Loucy (cell line): ENCODE measurements around the gene MAP6.

ENCODE experiments used
- H2AFZ ChIP-seq: fragments of 200-600 bp; sonication (generic); 2 replicates; pipeline ENCODE4 v1.6.0; 2016; ENCODE audit warnings: antibody characterized with exemption, mild to moderate bottlenecking, low read length, moderate library complexity
- H3F3A ChIP-seq: fragments of 200-600 bp; 2 replicates; pipeline ENCODE4 v1.6.0; 2016; ENCODE audit warnings: antibody characterized with exemption, low read depth, mild to moderate bottlenecking
- H3K27me3 ChIP-seq: fragments of 200-600 bp; sonication (generic); 2 replicates; pipeline ENCODE4 v1.6.1; 2014; ENCODE audit warnings: low read length, mild to moderate bottlenecking; ENCODE audit not compliant: insufficient read depth, poor library complexity, severe bottlenecking
- H3K36me3 ChIP-seq: fragments of 200-600 bp; sonication (generic); 2 replicates; pipeline ENCODE4 v1.6.1; 2016; ENCODE audit warnings: low read length; ENCODE audit not compliant: insufficient read depth
- H3K4me1 ChIP-seq: fragments of 200-600 bp; sonication (generic); 2 replicates; pipeline ENCODE4 v1.5.1; 2014; ENCODE audit warnings: low read length, mild to moderate bottlenecking; ENCODE audit not compliant: insufficient read depth, poor library complexity, severe bottlenecking
- H3K4me2 ChIP-seq: fragments of 200-600 bp; sonication (generic); 2 replicates; pipeline ENCODE4 v1.6.0; 2014; ENCODE audit warnings: antibody characterized with exemption, low read length, low read depth, mild to moderate bottlenecking; ENCODE audit not compliant: poor library complexity, severe bottlenecking
- H3K4me3 ChIP-seq: fragments of 200-600 bp; sonication (generic); 2 replicates; pipeline ENCODE4 v1.5.1; 2014; ENCODE audit warnings: low read length, mild to moderate bottlenecking, mixed read lengths; ENCODE audit not compliant: poor library complexity, severe bottlenecking
- H3K79me2 ChIP-seq: fragments of 200-600 bp; sonication (generic); 2 replicates; pipeline ENCODE4 v1.6.1; 2014; ENCODE audit warnings: low read length; ENCODE audit not compliant: insufficient read depth
- H3K9ac ChIP-seq: fragments of 200-600 bp; sonication (generic); 2 replicates; pipeline ENCODE4 v1.6.0; 2014; ENCODE audit warnings: mild to moderate bottlenecking, low read depth, low read length, moderate library complexity; ENCODE audit not compliant: poor library complexity, severe bottlenecking
- H3K9me2 ChIP-seq: fragments of 200-600 bp; sonication (generic); replicated peaks from 2 replicates; pipeline ENCODE4 v1.6.1; 2016; ENCODE audit warnings: low read depth, low read length, mixed read lengths
- H3K9me3 ChIP-seq: fragments of 200-600 bp; sonication (generic); 2 replicates; pipeline ENCODE4 v1.6.1; 2014; ENCODE audit warnings: mild to moderate bottlenecking, antibody characterized with exemption, low read length, low read depth; ENCODE audit not compliant: insufficient read depth
- H4K20me1 ChIP-seq: fragments of 200-600 bp; sonication (generic); 2 replicates; pipeline ENCODE4 v1.6.0; 2014; ENCODE audit warnings: antibody characterized with exemption, low read length, mild to moderate bottlenecking; ENCODE audit not compliant: insufficient read depth, poor library complexity, severe bottlenecking
- CTCF ChIP-seq: fragments of 200-600 bp; sonication (generic); conservative IDR thresholded peaks from 2 replicates; pipeline ENCODE4 v1.5.1; 2014; ENCODE audit warnings: mild to moderate bottlenecking, antibody characterized with exemption, low read length
- EZH2phosphoT487 ChIP-seq: fragments of 200-600 bp; IDR thresholded peaks from 2 replicates; pipeline ENCODE4 v1.6.1; 2018; ENCODE audit warnings: antibody characterized with exemption, mild to moderate bottlenecking, moderate library complexity, borderline replicate concordance

The MAP6 gene

GRCh38 chr11:75635066-75635862, 33.6 kb downstream of the MAP6 start:
- H3K4me1 ChIP-seq, result no peaks in the 10 kb centered on the region

GRCh38 chr11:75633409-75634066, 35.3 kb downstream of the MAP6 start:
- H3K4me1 ChIP-seq, result no peaks in the 10 kb centered on the region
- no peaks in the 10 kb centered on the region for H3K79me2 ChIP-seq
- H3F3A ChIP-seq, result no peaks in the 10 kb centered on the region
- H3K27me3 ChIP-seq, result no peaks in the 10 kb centered on the region
- H4K20me1 ChIP-seq, result no peaks in the 10 kb centered on the region
- H3K4me3 ChIP-seq, result no peak overlapping the region
- no peaks in the 10 kb centered on the region for H3K9me2 ChIP-seq
- no peak overlapping the region for H3K9ac ChIP-seq
- no peak for TF ChIP-seq CTCF
- no peak for TF ChIP-seq EZH2phosphoT487
- H3K36me3 ChIP-seq, result no peaks in the 10 kb centered on the region
- H3K4me2 ChIP-seq, result no peak overlapping the region
- H3K9me3 ChIP-seq, result no peaks in the 10 kb centered on the region
- H2AFZ ChIP-seq, result no peak overlapping the region

More at GRCh38 chr11:75635066-75635862, 33.6 kb downstream of the MAP6 start:
- no peak for TF ChIP-seq EZH2phosphoT487
- no peak for TF ChIP-seq CTCF
- no peaks in the 10 kb centered on the region for H3K9me3 ChIP-seq
- H3K36me3 ChIP-seq, result no peaks in the 10 kb centered on the region
- no peaks in the 10 kb centered on the region for H3K27me3 ChIP-seq
- H3K9me2 ChIP-seq, result no peaks in the 10 kb centered on the region
- no peak overlapping the region for H3K4me2 ChIP-seq
- H3K4me3 ChIP-seq, result no peak overlapping the region
- H3F3A ChIP-seq, result no peaks in the 10 kb centered on the region
- no peaks in the 10 kb centered on the region for H3K79me2 ChIP-seq
- H4K20me1 ChIP-seq, result no peaks in the 10 kb centered on the region
- no peak overlapping the region for H3K9ac ChIP-seq
- no peak overlapping the region for H2AFZ ChIP-seq

GRCh38 chr11:75632962-75633361, 35.9 kb downstream of the MAP6 start:
- Histone ChIP-seq H3K9me3 (no peaks in the 10 kb centered on the region), H3K4me1 (no peaks in the 10 kb centered on the region), H3K9ac (no peak overlapping the region), H3K4me2 (no peak overlapping the region), H2AFZ (no peak overlapping the region), H3K36me3 (no peaks in the 10 kb centered on the region), H4K20me1 (no peaks in the 10 kb centered on the region), H3K79me2 (no peaks in the 10 kb centered on the region), H3K4me3 (no peak overlapping the region), H3K27me3 (no peaks in the 10 kb centered on the region), H3F3A (no peaks in the 10 kb centered on the region), H3K9me2 (no peaks in the 10 kb centered on the region)
- no peak for TF ChIP-seq EZH2phosphoT487
- no peak for TF ChIP-seq CTCF
